Caco-2 (cell line): ENCODE data around the gene STRAP. TPM values are rescaled to one million over a fixed set of nuclear protein-coding genes. Genes with fewer than 3 reads are reported as not detected.

Source experiments
- BruUV-seq: library from RNA; stranded (reverse); fragments of 400-500 nt; replicated peaks from 2 replicates; lab custom pipeline; 2021; lab: Mats Ljungman, UMichigan
- CTCF ChIA-PET: fragments of 300-600 bp; sonication (Branson Sonifier 250); formaldehyde crosslinking; loops from one replicate; lab custom pipeline; 2022; ENCODE audit warnings: antibody characterized with exemption; lab: Charles Lee
- POLR2A ChIA-PET: fragments of 300-600 bp; sonication (Branson Sonifier 250); formaldehyde crosslinking; loops from one replicate; lab custom pipeline; 2022; ENCODE audit warnings: antibody characterized with exemption; lab: Charles Lee
- DNase-seq, 2 experiments: peaks; one replicate each; pipeline versions ENCODE4 v3.0.0 to v3.0.0-alpha.2; 2020 to 2022
- H3K27me3 ChIP-seq: replicated peaks from 2 replicates; pipeline ENCODE4 v1.6.0; 2011; ENCODE audit warnings: low read length; ENCODE audit not compliant: control insufficient read depth, insufficient read depth
- H3K36me3 ChIP-seq: 2 replicates; pipeline ENCODE4 v1.5.1; 2011; ENCODE audit warnings: low read length; ENCODE audit not compliant: control insufficient read depth, insufficient read depth
- H3K4me1 ChIP-seq: fragments of 250-450 bp; sonication (Bioruptor Pico); 2 replicates; pipeline ENCODE4 v1.5.1; 2020; ENCODE audit warnings: mild to moderate bottlenecking
- H3K4me3 ChIP-seq: 2 replicates; pipeline ENCODE4 v1.5.1; 2011; ENCODE audit warnings: low read depth, mild to moderate bottlenecking, control low read depth, low read length
- H3K9me3 ChIP-seq: fragments of 250-450 bp; sonication (Bioruptor Pico); 2 replicates; pipeline ENCODE4 v1.5.1; 2020; ENCODE audit warnings: mild to moderate bottlenecking, moderate library complexity
- H3K27ac Mint-ChIP-seq: one replicate; pipeline ENCODE4 v1.8.0; 2022; ENCODE audit warnings: mixed read lengths; ENCODE audit not compliant: unreplicated experiment
- H3K27me3 Mint-ChIP-seq: one replicate; pipeline ENCODE4 v1.8.0; 2022; ENCODE audit warnings: mixed read lengths; ENCODE audit not compliant: insufficient read depth, unreplicated experiment
- H3K36me3 Mint-ChIP-seq: one replicate; pipeline ENCODE4 v1.8.0; 2022; ENCODE audit warnings: mild to moderate bottlenecking, mixed read lengths; ENCODE audit not compliant: insufficient read depth, unreplicated experiment
- H3K4me1 Mint-ChIP-seq: one replicate; pipeline ENCODE4 v1.8.0; 2022; ENCODE audit warnings: low read depth, mixed read lengths; ENCODE audit not compliant: unreplicated experiment
- H3K4me3 Mint-ChIP-seq: one replicate; pipeline ENCODE4 v1.8.0; 2022; ENCODE audit warnings: mild to moderate bottlenecking, moderate library complexity, mixed read lengths; ENCODE audit not compliant: unreplicated experiment
- H3K9me3 Mint-ChIP-seq: one replicate; pipeline ENCODE4 v1.8.0; 2022; ENCODE audit warnings: mixed read lengths; ENCODE audit not compliant: unreplicated experiment
- CTCF ChIP-seq, 2 experiments: fragments of 200-600 bp in 1 of 2; IDR thresholded peaks; 1 replicate in 1 of 2; 2 replicates in 1 of 2; pipeline versions ENCODE4 v1.5.1 to v1.8.0; 2011 to 2022; ENCODE audit warnings: antibody characterized with exemption in 1 of 2, control low read depth in 1 of 2, inconsistent platforms in 1 of 2, low read depth in 1 of 2, low read length in 1 of 2, mild to moderate bottlenecking in 1 of 2, moderate library complexity in 1 of 2; ENCODE audit not compliant: insufficient read depth in 1 of 2, severe bottlenecking in 1 of 2, unreplicated experiment in 1 of 2
- intact Hi-C: fragments of 100-400 bp; cut with micrococcal nuclease; formaldehyde crosslinking; loops from one replicate; pipeline ENCODE4 v1.10.0; 2022; ENCODE audit not compliant: unreplicated experiment
- total RNA-seq: library from RNA; stranded (reverse); gene quantifications from 2 replicates; pipeline ENCODE4 v1.2.3, GENCODE V29; 2022

The STRAP gene
- total RNA-seq, 1 experiment from 2014 or later: 246 TPM

DNA sequence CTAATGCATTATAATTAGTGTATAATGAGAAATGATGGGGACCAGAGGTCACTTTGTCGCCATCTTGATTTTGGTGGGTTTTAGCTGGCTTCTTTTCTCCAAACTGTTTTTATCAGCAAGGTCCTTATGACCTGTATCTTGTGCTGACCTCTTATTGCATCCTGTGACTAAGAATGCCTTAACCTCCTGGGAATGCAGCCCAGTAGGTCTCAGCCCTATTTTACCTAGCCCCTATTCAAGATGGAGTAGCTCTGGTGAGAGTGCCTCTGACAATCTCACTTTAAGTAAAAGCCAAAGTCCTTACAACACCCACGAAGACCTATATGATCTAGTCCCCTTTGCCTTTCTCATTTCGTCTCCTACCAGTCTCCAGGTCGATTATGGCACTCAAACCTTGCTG, 28.3 kb upstream of the STRAP start:
- Mint-ChIP-seq H3K36me3 (no peaks in the 10 kb centered on the region), H3K27ac (no peak overlapping the region), H3K9me3 (no peaks in the 10 kb centered on the region), H3K27me3 (no peaks in the 10 kb centered on the region), H3K4me1 (peaks cover 7% of the 10 kb centered on the region), H3K4me3 (no peak overlapping the region)
- POLR2A ChIA-PET: no interaction called here
- H3K9me3 ChIP-seq: no peaks in the 10 kb centered on the region
- no peak for DNase-seq
- H3K27me3 ChIP-seq: no peaks in the 10 kb centered on the region
- CTCF ChIA-PET: no interaction called here
- no peak overlapping the region for H3K4me3 ChIP-seq
- intact Hi-C loops: no loop called here
- no TSS peak for BruUV-seq
- H3K4me1 ChIP-seq: no peaks in the 10 kb centered on the region
- TF ChIP-seq CTCF (IDR thresholded peaks at IDR 0.05; ENCODE audit: insufficient read depth in 1 of 2, low read depth in 1 of 2, low read length in 1 of 2, severe bottlenecking in 1 of 2, unreplicated experiment in 1 of 2): no peak
- H3K36me3 ChIP-seq: no peaks in the 10 kb centered on the region

GRCh38 chr12:15854916-15855315, 27.3 kb upstream of the STRAP start:
- POLR2A ChIA-PET: no interaction called here
- H3K4me3 Mint-ChIP-seq: no peak overlapping the region
- no TSS peak for BruUV-seq

DNA sequence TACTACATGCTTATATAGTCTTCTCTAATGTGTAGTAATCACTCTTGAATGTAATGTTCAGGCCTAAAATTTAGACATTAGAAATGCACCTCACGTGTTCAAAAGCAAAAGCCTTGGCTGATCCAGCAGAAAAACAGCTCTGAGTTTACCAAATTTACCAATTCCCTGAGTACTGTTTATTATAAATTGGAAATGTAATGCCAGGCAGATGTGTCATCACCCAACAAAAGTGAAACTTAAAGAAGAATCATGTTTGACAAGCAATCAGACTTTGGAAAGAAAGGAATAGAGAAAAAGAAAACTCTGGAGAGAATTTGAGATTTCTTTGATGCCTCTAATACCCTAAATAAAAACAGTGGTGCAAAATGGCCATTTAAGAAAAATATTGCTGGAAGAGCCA, 26.5 kb upstream of the STRAP start:
- ChIA-PET CTCF (interaction anchor here (1.2 to 1.5 kb wide), 2 partner anchors 83 to 323 kb away, joined by 3 to 4 read pairs; no protein-coding TSS in a partner anchor), POLR2A (no interaction called here)
- Histone ChIP-seq H3K36me3 (no peaks in the 10 kb centered on the region), H3K4me3 (no peak overlapping the region), H3K4me1 (no peaks in the 10 kb centered on the region), H3K27me3 (no peaks in the 10 kb centered on the region), H3K9me3 (no peaks in the 10 kb centered on the region)
- no peaks in the 10 kb centered on the region for H3K36me3 Mint-ChIP-seq
- no peak overlapping the region for H3K27ac Mint-ChIP-seq
- no peaks in the 10 kb centered on the region for H3K9me3 Mint-ChIP-seq
- H3K4me3 Mint-ChIP-seq: no peak overlapping the region
- no peak for DNase-seq
- TF ChIP-seq CTCF (IDR thresholded peaks at IDR 0.05; ENCODE audit: insufficient read depth in 1 of 2, low read depth in 1 of 2, low read length in 1 of 2, severe bottlenecking in 1 of 2, unreplicated experiment in 1 of 2): no peak
- BruUV-seq: no TSS peak
- H3K27me3 Mint-ChIP-seq: peaks cover 4% of the 10 kb centered on the region
- intact Hi-C loops: loop anchor here (1.0 to 2.0 kb wide), 5 partner anchors 83 to 629 kb away; no protein-coding TSS in a partner anchor
- H3K4me1 Mint-ChIP-seq: peaks cover 7% of the 10 kb centered on the region

More at GRCh38 chr12:15854916-15855315, 27.3 kb upstream of the STRAP start:
- no peak overlapping the region for H3K27ac Mint-ChIP-seq
- H3K36me3 ChIP-seq: no peaks in the 10 kb centered on the region
- H3K27me3 Mint-ChIP-seq: no peaks in the 10 kb centered on the region
- no peak for DNase-seq
- no peaks in the 10 kb centered on the region for H3K9me3 ChIP-seq
- peaks cover 7% of the 10 kb centered on the region for H3K4me1 Mint-ChIP-seq
- TF ChIP-seq CTCF (IDR thresholded peaks at IDR 0.05; ENCODE audit: insufficient read depth in 1 of 2, low read depth in 1 of 2, low read length in 1 of 2, severe bottlenecking in 1 of 2, unreplicated experiment in 1 of 2): no peak
- no peaks in the 10 kb centered on the region for H3K27me3 ChIP-seq
- H3K9me3 Mint-ChIP-seq: no peaks in the 10 kb centered on the region
- intact Hi-C loops: no loop called here
- H3K36me3 Mint-ChIP-seq: no peaks in the 10 kb centered on the region
- CTCF ChIA-PET: interaction anchor here (1.2 to 1.5 kb wide), 2 partner anchors 82 to 322 kb away, joined by 3 to 4 read pairs; no protein-coding TSS in a partner anchor
- no peaks in the 10 kb centered on the region for H3K4me1 ChIP-seq
- no peak overlapping the region for H3K4me3 ChIP-seq
